ENCODE data around the gene STAG1.

GRCh38 chr3:136685882-136686281 is 66.3 kb downstream of the STAG1 start:
- TF ChIP-seq CTCF (IDR thresholded peaks at IDR 0.05; ENCODE audit: low read depth, low read length) (no peak), EZH2phosphoT487 (IDR thresholded peaks at IDR 0.05; ENCODE audit: low read depth) (no peak)

Data from OCI-LY3 (cell line).